Mucosa of descending colon (tissue), 3 donors: ENCODE measurements around the gene CDC5L. TPM values are rescaled to one million over a fixed set of nuclear protein-coding genes. Genes with fewer than 3 reads are reported as not detected.
"Not testable (repeated sequence)": the region's sequence is repeated elsewhere in the genome, so short reads cannot be mapped to it uniquely, and the experiment has no call there.

Experiments used
- ATAC-seq: fragments of 200-7000 bp; cut with Tn5 transposase; one replicate; pipeline ENCODE4 v1.9.1; 2020; ENCODE audit warnings: mild to moderate bottlenecking, moderate library complexity
- DNase-seq, 3 donors: peaks; one replicate each; pipeline ENCODE4 v3.0.0-alpha.2; 2020
- H3K36me3 ChIP-seq: fragments of 200-600 bp; one replicate; pipeline ENCODE4 v1.8.0; 2021; ENCODE audit warnings: low read depth, mild to moderate bottlenecking
- H3K4me1 ChIP-seq: fragments of 200-600 bp; one replicate; pipeline ENCODE4 v1.8.0; 2021; ENCODE audit warnings: low read depth, mild to moderate bottlenecking
- H3K4me3 ChIP-seq: fragments of 200-600 bp; one replicate; pipeline ENCODE4 v1.8.0; 2021; ENCODE audit warnings: mild to moderate bottlenecking
- H3K9me3 ChIP-seq: fragments of 200-600 bp; one replicate; pipeline ENCODE4 v1.8.0; 2021; ENCODE audit warnings: mild to moderate bottlenecking
- intact Hi-C, 2 donors: fragments of 100-400 bp; cut with DNase I in 1 of 2; cut with micrococcal nuclease in 1 of 2; formaldehyde crosslinking; loops; one replicate each; pipeline versions ENCODE4 v1.11.0 to v1.11.1; 2022; cut with DNase I, micrococcal nuclease
- total RNA-seq, 3 donors: library from RNA; stranded (reverse); fragmentation: NEBNext Ultra II Directional in 2 of 3; extraction: Animal tissue kit (Norgen Biotek cat#: 25700) in 2 of 3; gene quantifications; one replicate each; pipeline versions ENCODE4 v1.2.1 to v1.2.4, GENCODE V29; 2021 to 2023
- TF ChIP-seq, protein P1 (sequence below): fragments of 200-600 bp; IDR thresholded peaks from one replicate; pipeline ENCODE4 v1.8.0; 2022; ENCODE audit warnings: antibody characterized with exemption, mild to moderate bottlenecking
- donor health status: DM: no; HTN: no; CAD: no; lungs with moderate emphysema.
- donor health status: DM: no; HTN: no; CAD: no.
- donor health status: DM: no; HTN: yes; CAD: no.

CDC5L gene
- total RNA-seq, 3 donors from 2014 or later, result 16.9 to 20.7 (median 17.8) TPM

DNA sequence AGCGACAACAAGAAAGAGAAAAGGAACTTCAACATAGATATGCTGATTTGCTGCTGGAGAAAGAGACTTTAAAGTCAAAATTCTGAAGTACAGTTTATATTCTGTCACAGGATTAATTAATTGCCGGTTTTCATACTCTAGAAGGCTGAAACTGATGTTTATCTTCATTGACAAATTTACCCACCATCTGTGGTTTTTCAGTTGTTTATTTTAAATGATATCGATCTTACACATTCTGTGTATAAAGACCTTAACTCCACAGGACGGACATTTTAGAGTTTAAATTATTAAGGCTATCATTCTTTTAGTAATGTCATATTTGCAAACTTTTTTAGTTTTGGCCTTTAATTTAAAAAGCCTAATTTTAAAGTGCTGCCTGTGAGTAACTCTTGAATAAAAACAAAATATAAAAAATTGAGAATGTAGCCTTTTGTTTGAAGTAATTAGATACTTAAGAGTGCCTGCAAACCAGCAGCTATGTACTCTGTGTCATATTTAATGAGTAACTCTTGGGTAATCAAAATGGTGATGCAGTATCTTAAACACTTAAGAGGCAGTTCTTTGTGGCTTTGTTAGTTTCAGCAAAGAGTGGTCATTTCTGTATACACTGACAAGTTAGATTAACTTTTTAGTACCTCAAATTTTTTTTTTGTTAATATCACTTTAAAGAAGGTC lies 59.3 kb downstream of the CDC5L start:
- intact Hi-C loops, result no loop called here
- DNase-seq, result no peak
- Histone ChIP-seq H3K4me3 (no peak overlapping the region), H3K9me3 (peaks cover 12% of the 10 kb centered on the region), H3K4me1 (no peaks in the 10 kb centered on the region), H3K36me3 (no peaks in the 10 kb centered on the region)
- no peak for ATAC-seq
- TF ChIP-seq, protein P1, sequence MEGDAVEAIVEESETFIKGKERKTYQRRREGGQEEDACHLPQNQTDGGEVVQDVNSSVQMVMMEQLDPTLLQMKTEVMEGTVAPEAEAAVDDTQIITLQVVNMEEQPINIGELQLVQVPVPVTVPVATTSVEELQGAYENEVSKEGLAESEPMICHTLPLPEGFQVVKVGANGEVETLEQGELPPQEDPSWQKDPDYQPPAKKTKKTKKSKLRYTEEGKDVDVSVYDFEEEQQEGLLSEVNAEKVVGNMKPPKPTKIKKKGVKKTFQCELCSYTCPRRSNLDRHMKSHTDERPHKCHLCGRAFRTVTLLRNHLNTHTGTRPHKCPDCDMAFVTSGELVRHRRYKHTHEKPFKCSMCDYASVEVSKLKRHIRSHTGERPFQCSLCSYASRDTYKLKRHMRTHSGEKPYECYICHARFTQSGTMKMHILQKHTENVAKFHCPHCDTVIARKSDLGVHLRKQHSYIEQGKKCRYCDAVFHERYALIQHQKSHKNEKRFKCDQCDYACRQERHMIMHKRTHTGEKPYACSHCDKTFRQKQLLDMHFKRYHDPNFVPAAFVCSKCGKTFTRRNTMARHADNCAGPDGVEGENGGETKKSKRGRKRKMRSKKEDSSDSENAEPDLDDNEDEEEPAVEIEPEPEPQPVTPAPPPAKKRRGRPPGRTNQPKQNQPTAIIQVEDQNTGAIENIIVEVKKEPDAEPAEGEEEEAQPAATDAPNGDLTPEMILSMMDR, result no peak

GRCh38 chr6:44449181-44449580 lies 61.7 kb downstream of the CDC5L start:
- intact Hi-C loops, DNase-seq, ATAC-seq, H3K4me3 ChIP-seq, H3K36me3 ChIP-seq, H3K4me1 ChIP-seq, H3K9me3 ChIP-seq: not testable (repeated sequence)

GRCh38 chr6:44451803-44452695 lies 64.5 kb downstream of the CDC5L start:
- ATAC-seq (no peak), DNase-seq (no peak)
- intact Hi-C loops, result no loop called here
- TF ChIP-seq, protein P1, result no peak
- Histone ChIP-seq H3K4me1 (peaks cover 8% of the 10 kb centered on the region), H3K4me3 (no peak overlapping the region), H3K9me3 (no peaks in the 10 kb centered on the region), H3K36me3 (no peaks in the 10 kb centered on the region)

DNA sequence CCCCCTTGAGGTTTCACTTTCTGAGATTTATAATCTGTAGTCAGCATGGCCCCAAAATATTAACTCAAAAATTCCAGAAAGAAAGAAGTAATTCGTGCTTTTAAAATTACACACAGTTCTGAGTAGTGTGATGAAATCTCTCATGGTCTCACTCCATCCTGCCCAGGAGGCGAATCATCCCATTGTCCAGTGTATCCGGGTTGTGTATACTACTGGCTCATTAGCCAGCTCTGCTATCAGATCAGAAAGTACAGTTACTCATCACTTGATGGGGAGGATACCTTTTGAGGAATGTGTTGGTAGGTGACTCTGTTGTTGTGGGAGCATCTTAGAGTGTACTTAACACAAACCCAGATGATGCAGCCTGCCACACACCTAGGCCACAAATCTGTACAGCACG lies 65.2 kb downstream of the CDC5L start:
- TF ChIP-seq, protein P1, result no peak
- intact Hi-C loops, result no loop called here
- DNase-seq (no peak), ATAC-seq (no peak)
- no peaks in the 10 kb centered on the region for H3K9me3 ChIP-seq
- no peak overlapping the region for H3K4me3 ChIP-seq
- H3K36me3 ChIP-seq, result no peaks in the 10 kb centered on the region
- peaks cover 8% of the 10 kb centered on the region for H3K4me1 ChIP-seq

DNA sequence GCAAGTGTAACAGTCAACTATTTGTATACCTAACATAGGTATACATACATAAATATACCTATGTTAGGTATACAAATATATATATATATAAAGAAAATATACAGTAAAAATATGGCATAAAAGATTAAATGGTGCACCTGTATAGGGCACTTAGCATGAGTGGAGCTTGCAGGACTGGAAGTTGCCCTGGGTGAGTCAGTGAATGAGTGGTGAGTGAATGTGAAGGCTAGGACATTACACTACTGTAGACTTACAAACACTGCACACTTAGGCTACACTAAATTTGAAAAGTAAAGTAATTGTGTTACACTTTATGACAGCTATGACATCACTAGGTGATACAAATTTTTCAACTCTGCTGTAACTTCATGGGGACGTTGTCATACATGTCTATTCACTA lies 65.6 kb downstream of the CDC5L start:
- DNase-seq (no peak), ATAC-seq (no peak)
- no peaks in the 10 kb centered on the region for H3K36me3 ChIP-seq
- H3K9me3 ChIP-seq, result no peaks in the 10 kb centered on the region
- H3K4me3 ChIP-seq, result no peak overlapping the region
- H3K4me1 ChIP-seq, result peaks cover 8% of the 10 kb centered on the region
- intact Hi-C loops, result no loop called here
- TF ChIP-seq, protein P1, result no peak

- H3K4me1 ChIP-seq, result peaks cover 8% of the 10 kb centered on the region
- TF ChIP-seq, protein P1, result no peak
- no peak for ATAC-seq
- no peak overlapping the region for H3K4me3 ChIP-seq
- no peaks in the 10 kb centered on the region for H3K9me3 ChIP-seq
- no peaks in the 10 kb centered on the region for H3K36me3 ChIP-seq
- no peak for DNase-seq
- intact Hi-C loops, result no loop called here
These were observed 66.7 kb downstream of the CDC5L start for GRCh38 chr6:44454198-44454597.
